ENCODE measurements around the gene SNTG2. TPM values are rescaled to one million over a fixed set of nuclear protein-coding genes. Genes with fewer than 3 reads are reported as not detected.

SNTG2 gene
- total RNA-seq, 1 experiment from 2014 or later, result 20.5 TPM

DNA sequence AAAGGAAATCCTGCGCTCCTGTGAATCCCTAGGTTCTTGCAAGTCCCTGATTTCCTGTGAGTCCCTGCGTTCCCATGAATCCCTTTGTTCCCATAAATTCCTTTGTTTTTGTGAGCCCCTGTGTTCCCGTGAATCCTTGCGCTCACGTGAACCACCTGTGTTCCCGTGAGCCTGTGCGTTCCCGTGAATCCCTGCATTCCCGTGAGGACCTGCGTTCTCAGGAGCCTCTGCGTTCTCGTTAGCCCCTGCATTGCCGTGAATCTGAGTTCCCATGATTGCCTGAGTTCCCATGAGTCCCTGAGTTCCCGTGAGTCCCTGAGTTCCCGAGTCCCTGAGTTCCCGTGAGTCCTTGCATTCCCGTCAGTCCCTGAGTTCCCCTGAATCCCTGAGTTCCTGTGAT is 71.5 kb downstream of the SNTG2 start:
- Mint-ChIP-seq H3K4me1 (peaks cover 21% of the 10 kb centered on the region), H3K27ac (peak overlapping the region; percentile 21; the same call in 1 of the 2 replicates), H3K36me3 (0 out of 2 replicates have a peak, but pooled peaks cover 5% of the 10 kb centered on the region), H3K4me3 (no peak overlapping the region), H3K27me3 (ENCODE audit: low read depth) (peaks cover 3% of the 10 kb centered on the region), H3K9me3 (no peaks in the 10 kb centered on the region)
- DNase-seq (ENCODE audit: low spot score), result no peak
- CTCF ChIA-PET, result no interaction called here
- ATAC-seq, result no peak; the same call in 1 of the 2 replicates
- TF ChIP-seq, protein P1, sequence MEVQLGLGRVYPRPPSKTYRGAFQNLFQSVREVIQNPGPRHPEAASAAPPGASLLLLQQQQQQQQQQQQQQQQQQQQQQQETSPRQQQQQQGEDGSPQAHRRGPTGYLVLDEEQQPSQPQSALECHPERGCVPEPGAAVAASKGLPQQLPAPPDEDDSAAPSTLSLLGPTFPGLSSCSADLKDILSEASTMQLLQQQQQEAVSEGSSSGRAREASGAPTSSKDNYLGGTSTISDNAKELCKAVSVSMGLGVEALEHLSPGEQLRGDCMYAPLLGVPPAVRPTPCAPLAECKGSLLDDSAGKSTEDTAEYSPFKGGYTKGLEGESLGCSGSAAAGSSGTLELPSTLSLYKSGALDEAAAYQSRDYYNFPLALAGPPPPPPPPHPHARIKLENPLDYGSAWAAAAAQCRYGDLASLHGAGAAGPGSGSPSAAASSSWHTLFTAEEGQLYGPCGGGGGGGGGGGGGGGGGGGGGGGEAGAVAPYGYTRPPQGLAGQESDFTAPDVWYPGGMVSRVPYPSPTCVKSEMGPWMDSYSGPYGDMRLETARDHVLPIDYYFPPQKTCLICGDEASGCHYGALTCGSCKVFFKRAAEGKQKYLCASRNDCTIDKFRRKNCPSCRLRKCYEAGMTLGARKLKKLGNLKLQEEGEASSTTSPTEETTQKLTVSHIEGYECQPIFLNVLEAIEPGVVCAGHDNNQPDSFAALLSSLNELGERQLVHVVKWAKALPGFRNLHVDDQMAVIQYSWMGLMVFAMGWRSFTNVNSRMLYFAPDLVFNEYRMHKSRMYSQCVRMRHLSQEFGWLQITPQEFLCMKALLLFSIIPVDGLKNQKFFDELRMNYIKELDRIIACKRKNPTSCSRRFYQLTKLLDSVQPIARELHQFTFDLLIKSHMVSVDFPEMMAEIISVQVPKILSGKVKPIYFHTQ (CRISPR knock-in tag; IDR thresholded peaks at IDR 0.05), result no peak
- TF ChIP-seq NR2C2 (CRISPR knock-in tag; IDR thresholded peaks at IDR 0.05), result no peak
- TF ChIP-seq, protein P2, sequence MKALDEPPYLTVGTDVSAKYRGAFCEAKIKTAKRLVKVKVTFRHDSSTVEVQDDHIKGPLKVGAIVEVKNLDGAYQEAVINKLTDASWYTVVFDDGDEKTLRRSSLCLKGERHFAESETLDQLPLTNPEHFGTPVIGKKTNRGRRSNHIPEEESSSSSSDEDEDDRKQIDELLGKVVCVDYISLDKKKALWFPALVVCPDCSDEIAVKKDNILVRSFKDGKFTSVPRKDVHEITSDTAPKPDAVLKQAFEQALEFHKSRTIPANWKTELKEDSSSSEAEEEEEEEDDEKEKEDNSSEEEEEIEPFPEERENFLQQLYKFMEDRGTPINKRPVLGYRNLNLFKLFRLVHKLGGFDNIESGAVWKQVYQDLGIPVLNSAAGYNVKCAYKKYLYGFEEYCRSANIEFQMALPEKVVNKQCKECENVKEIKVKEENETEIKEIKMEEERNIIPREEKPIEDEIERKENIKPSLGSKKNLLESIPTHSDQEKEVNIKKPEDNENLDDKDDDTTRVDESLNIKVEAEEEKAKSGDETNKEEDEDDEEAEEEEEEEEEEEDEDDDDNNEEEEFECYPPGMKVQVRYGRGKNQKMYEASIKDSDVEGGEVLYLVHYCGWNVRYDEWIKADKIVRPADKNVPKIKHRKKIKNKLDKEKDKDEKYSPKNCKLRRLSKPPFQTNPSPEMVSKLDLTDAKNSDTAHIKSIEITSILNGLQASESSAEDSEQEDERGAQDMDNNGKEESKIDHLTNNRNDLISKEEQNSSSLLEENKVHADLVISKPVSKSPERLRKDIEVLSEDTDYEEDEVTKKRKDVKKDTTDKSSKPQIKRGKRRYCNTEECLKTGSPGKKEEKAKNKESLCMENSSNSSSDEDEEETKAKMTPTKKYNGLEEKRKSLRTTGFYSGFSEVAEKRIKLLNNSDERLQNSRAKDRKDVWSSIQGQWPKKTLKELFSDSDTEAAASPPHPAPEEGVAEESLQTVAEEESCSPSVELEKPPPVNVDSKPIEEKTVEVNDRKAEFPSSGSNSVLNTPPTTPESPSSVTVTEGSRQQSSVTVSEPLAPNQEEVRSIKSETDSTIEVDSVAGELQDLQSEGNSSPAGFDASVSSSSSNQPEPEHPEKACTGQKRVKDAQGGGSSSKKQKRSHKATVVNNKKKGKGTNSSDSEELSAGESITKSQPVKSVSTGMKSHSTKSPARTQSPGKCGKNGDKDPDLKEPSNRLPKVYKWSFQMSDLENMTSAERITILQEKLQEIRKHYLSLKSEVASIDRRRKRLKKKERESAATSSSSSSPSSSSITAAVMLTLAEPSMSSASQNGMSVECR (CRISPR knock-in tag; IDR thresholded peaks at IDR 0.05; ENCODE audit: borderline replicate concordance), result no peak
- TF ChIP-seq NFYB (CRISPR knock-in tag; conservative IDR thresholded peaks at IDR 0.05; ENCODE audit: low read depth), result no peak
- no peak for TF ChIP-seq ATF1 (CRISPR knock-in tag; IDR thresholded peaks at IDR 0.05)
- TF ChIP-seq NFE2L1 (CRISPR knock-in tag; IDR thresholded peaks at IDR 0.05), result no peak
- no peak for TF ChIP-seq NR3C1 (CRISPR knock-in tag; conservative IDR thresholded peaks at IDR 0.05; ENCODE audit: low read depth)
- POLR2A ChIA-PET, result no interaction called here

DNA sequence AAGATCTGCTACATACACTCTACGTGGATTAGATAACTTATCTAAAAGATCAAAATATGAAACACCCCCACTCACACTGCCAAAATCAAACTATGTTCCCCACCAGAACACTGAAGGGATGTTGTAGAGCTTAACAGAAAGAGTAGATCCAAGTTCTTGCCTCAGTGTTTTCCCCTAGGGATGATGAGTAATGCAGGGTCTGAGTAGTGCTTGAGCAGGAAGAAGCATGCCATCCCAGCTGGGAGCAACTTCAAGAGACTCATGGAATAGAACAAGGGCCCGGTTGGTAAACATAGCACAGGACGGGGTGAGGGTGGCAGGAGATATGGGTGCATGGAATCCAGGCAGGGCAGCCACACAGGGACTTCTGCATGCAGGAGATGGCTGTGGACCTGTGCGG is 74.3 kb downstream of the SNTG2 start:
- TF ChIP-seq ZNF121 (CRISPR knock-in tag; IDR thresholded peaks at IDR 0.05), result no peak
- TF ChIP-seq, protein P3, sequence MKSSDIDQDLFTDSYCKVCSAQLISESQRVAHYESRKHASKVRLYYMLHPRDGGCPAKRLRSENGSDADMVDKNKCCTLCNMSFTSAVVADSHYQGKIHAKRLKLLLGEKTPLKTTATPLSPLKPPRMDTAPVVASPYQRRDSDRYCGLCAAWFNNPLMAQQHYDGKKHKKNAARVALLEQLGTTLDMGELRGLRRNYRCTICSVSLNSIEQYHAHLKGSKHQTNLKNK (CRISPR knock-in tag; IDR thresholded peaks at IDR 0.05), result no peak
- ChIA-PET CTCF (no interaction called here), POLR2A (no interaction called here)
- no peak overlapping the region for H3K27ac Mint-ChIP-seq
- peaks cover 30% of the 10 kb centered on the region for H3K4me1 Mint-ChIP-seq
- H3K27me3 Mint-ChIP-seq (ENCODE audit: low read depth), result peaks cover 5% of the 10 kb centered on the region
- no peak for DNase-seq (ENCODE audit: low spot score)
- H3K9me3 Mint-ChIP-seq, result no peaks in the 10 kb centered on the region
- H3K36me3 Mint-ChIP-seq, result 0 out of 2 replicates have a peak, but pooled peaks cover 5% of the 10 kb centered on the region
- no peak overlapping the region for H3K4me3 Mint-ChIP-seq
- no peak for ATAC-seq

DNA sequence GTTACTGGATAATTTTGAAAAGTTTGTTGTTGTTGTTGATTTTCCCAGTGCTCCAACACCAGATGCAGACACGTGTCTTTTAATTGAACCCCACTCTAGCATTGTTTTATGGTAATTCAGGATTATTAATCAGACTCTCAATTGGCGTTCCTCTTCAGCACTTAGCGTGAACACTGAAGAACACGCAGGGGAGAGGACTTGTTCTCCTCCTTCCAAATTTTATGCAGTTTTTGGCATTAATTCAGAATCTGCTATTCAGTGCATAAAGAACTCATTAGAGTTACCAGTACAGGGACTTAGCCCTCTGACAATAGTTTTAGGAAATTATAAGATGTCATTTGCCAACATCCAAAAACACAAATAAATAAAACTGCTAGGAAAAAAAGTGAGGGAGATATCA is 75.5 kb downstream of the SNTG2 start:
- CTCF ChIA-PET, result no interaction called here
- TF ChIP-seq NFATC4 (CRISPR knock-in tag; IDR thresholded peaks at IDR 0.05) (no peak), NR2C2 (CRISPR knock-in tag; IDR thresholded peaks at IDR 0.05) (no peak), ZNF671 (CRISPR knock-in tag; IDR thresholded peaks at IDR 0.05) (no peak), SOX15 (CRISPR knock-in tag; IDR thresholded peaks at IDR 0.05) (no peak), GRHL2 (CRISPR knock-in tag; IDR thresholded peaks at IDR 0.05; ENCODE audit: insufficient replicate concordance, severe bottlenecking) (no peak), JAZF1 (CRISPR knock-in tag; IDR thresholded peaks at IDR 0.05) (no peak), CREB1 (CRISPR knock-in tag; IDR thresholded peaks at IDR 0.05) (no peak), MYBL2 (CRISPR knock-in tag; IDR thresholded peaks at IDR 0.05) (no peak), ESRRA (CRISPR knock-in tag; IDR thresholded peaks at IDR 0.05; ENCODE audit: borderline replicate concordance) (no peak), NFE2L1 (CRISPR knock-in tag; IDR thresholded peaks at IDR 0.05) (no peak), SMAD4 (CRISPR knock-in tag; IDR thresholded peaks at IDR 0.05) (no peak), HMGA2 (CRISPR knock-in tag; IDR thresholded peaks at IDR 0.05) (no peak), ZNF138 (CRISPR knock-in tag; conservative IDR thresholded peaks at IDR 0.05) (no peak)
- TF ChIP-seq, protein P4, sequence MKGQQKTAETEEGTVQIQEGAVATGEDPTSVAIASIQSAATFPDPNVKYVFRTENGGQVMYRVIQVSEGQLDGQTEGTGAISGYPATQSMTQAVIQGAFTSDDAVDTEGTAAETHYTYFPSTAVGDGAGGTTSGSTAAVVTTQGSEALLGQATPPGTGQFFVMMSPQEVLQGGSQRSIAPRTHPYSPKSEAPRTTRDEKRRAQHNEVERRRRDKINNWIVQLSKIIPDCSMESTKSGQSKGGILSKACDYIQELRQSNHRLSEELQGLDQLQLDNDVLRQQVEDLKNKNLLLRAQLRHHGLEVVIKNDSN (CRISPR knock-in tag; IDR thresholded peaks at IDR 0.05), result no peak
- TF ChIP-seq, protein P5, sequence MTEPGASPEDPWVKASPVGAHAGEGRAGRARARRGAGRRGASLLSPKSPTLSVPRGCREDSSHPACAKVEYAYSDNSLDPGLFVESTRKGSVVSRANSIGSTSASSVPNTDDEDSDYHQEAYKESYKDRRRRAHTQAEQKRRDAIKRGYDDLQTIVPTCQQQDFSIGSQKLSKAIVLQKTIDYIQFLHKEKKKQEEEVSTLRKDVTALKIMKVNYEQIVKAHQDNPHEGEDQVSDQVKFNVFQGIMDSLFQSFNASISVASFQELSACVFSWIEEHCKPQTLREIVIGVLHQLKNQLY (CRISPR knock-in tag; IDR thresholded peaks at IDR 0.05), result no peak
- TF ChIP-seq, protein P1 (CRISPR knock-in tag; IDR thresholded peaks at IDR 0.05), result no peak
- Mint-ChIP-seq H3K9me3 (no peaks in the 10 kb centered on the region), H3K36me3 (0 out of 2 replicates have a peak, but pooled peaks cover 5% of the 10 kb centered on the region), H3K27ac (no peak overlapping the region), H3K27me3 (ENCODE audit: low read depth) (peaks cover 5% of the 10 kb centered on the region), H3K4me3 (no peak overlapping the region), H3K4me1 (peaks cover 30% of the 10 kb centered on the region)
- POLR2A ChIA-PET, result no interaction called here
- ATAC-seq (no peak), DNase-seq (ENCODE audit: low spot score) (no peak)
